D721Med (cell line): ENCODE measurements around the gene IFNK.

Source experiments
- DNase-seq: peaks from one replicate; pipeline ENCODE4 v3.0.0; 2011; ENCODE audit warnings: low spot score; ENCODE audit not compliant: insufficient read length
- FAIRE-seq: peaks from 2 replicates; lab custom pipeline; 2011; peaks lifted over from hg19 to GRCh38; lab: Jason Lieb, UNC
- TF ChIP-seq, protein P1 (sequence below): IDR thresholded peaks from 2 replicates; pipeline ENCODE4 v1.5.1; 2012; ENCODE audit warnings: mild to moderate bottlenecking, control low read depth; ENCODE audit not compliant: insufficient read depth; ENCODE audit errors: missing control alignments

IFNK gene

DNA sequence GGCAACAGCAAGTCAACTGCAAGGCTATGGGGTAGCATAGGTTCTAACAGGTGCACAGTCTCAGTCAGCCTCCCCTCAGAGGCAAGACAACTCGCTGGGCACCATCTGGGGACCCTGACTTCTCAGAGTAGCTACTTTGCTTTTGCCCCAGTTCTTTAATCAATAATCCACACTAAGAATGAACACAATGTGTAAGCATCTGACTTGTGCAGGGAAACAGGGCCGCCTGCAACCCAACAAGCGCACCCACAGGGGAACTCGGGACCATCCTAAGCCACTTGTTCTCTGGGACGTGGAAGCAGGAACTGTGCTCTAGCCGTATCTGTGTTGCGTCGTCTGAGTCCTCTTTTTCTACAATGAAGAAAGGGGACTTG lies 3.6 kb downstream of the IFNK start:
- TF ChIP-seq, protein P1, sequence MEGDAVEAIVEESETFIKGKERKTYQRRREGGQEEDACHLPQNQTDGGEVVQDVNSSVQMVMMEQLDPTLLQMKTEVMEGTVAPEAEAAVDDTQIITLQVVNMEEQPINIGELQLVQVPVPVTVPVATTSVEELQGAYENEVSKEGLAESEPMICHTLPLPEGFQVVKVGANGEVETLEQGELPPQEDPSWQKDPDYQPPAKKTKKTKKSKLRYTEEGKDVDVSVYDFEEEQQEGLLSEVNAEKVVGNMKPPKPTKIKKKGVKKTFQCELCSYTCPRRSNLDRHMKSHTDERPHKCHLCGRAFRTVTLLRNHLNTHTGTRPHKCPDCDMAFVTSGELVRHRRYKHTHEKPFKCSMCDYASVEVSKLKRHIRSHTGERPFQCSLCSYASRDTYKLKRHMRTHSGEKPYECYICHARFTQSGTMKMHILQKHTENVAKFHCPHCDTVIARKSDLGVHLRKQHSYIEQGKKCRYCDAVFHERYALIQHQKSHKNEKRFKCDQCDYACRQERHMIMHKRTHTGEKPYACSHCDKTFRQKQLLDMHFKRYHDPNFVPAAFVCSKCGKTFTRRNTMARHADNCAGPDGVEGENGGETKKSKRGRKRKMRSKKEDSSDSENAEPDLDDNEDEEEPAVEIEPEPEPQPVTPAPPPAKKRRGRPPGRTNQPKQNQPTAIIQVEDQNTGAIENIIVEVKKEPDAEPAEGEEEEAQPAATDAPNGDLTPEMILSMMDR: no peak
- FAIRE-seq (no peak), DNase-seq (no peak)

DNA sequence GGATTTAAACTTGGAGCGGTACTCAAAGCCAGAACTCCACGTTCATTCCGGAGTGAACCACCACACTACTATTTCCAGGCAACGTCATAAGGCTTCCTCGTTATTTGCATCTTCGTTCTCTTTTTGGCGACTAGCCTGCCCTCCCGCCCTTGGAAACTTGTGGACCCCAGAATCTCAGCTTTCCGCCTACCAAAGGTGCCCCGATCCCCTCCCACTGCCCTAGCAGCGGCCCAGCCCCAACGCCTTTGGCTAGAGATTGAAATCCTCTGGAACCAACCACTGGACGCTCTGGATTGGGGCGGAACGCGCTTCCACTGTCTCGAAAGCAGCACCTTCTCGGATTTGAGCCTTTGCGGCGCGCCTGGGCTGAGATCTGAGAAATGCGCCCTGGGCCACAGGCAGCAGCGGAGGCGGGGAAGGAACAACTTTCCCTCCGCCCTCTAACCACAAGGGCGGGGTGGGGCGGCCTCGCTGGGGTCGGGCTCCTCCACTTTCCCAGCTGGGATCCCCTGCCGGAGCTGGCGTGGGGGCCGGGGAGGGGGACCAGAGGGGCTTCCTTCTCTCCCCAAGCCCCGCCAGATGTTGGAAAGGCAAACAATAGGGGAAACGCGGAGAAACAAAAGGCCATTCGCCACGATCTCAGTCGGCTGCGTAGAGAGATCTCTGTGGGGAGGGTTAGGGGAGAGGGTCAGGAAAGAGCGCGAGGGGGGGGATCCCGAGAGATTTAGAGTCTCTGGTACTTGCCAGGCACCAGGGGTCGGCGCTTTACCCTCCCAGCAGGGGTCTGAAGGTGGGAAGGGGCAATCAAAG lies 4.2 kb downstream of the IFNK start:
- DNase-seq: no peak
- no peak for FAIRE-seq

GRCh38 chr9:27528886-27529315 lies 4.8 kb downstream of the IFNK start:
- no peak for DNase-seq
- no peak for FAIRE-seq
- TF ChIP-seq, protein P1: no peak

More for the DNA sequence above, 4.2 kb downstream of the IFNK start:
- TF ChIP-seq, protein P1: no peak

- DNase-seq (peak; percentile 57), FAIRE-seq (no peak)
- TF ChIP-seq, protein P1: peak; percentile 73
Observed at GRCh38 chr9:27529316-27530278, 5.5 kb downstream of the IFNK start, which contains the start of gene MOB3B. Gene MOB3B, minus strand, starts transcription at chr9:27529814. Its CDS starts 74,264 bp downstream, at chr9:27455550.

GRCh38 chr9:27530915-27531755 lies 7.0 kb downstream of the IFNK start:
- FAIRE-seq (no peak), DNase-seq (no peak)
- TF ChIP-seq, protein P1: no peak

GRCh38 chr9:27532046-27532445 lies 8.0 kb downstream of the IFNK start:
- TF ChIP-seq, protein P1: no peak
- no peak for FAIRE-seq
- DNase-seq: no peak
